Measurements from ENCODE around the gene PANK3. TPM values are rescaled to one million over a fixed set of nuclear protein-coding genes. Genes with fewer than 3 reads are reported as not detected.
"Not testable (repeated sequence)": the region's sequence is repeated elsewhere in the genome, so short reads cannot be mapped to it uniquely, and the experiment has no call there.

The PANK3 gene
- total and polyA plus RNA-seq, 10 of the 15 experiments (the other 5 are each of a cell fraction or from before 2014, with no cell fraction given) = 4.7 to 43.7 (median 23.9) TPM

DNA sequence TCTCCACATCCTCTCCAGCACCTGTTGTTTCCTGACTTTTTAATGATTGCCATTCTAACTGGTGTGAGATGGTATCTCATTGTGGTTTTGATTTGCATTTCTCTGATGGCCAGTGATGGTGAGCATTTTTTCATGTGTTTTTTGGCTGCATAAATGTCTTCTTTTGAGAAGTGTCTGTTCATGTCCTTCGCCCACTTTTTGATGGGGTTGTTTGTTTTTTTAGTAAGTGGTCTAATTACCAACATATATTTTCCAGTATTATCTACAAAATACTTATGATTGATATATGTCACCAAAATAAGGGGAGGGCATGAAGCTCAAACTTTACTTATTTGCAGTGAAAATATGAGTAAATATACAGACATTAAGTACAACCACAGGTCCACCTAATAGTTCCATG, 5.0 kb downstream of the PANK3 start:
- H3K9me3 ChIP-seq (replicated peaks; ENCODE audit: control insufficient read depth, insufficient read depth, low read length); RAD21 ChIA-PET (ENCODE audit: unreplicated experiment); DNase-seq (ENCODE audit: low read depth, low spot score); H3K27me3 ChIP-seq (replicated peaks in 1 of 2; ENCODE audit: control insufficient read depth in 2 of 2, insufficient read depth in 2 of 2, low read length in 1 of 2); FAIRE-seq; H3K36me3 ChIP-seq (ENCODE audit: control insufficient read depth in 2 of 2, insufficient read depth in 2 of 2, low read length in 1 of 2); H4K20me1 ChIP-seq (ENCODE audit: control insufficient read depth, insufficient read depth); H3K4me1 ChIP-seq (ENCODE audit: control insufficient read depth, insufficient read depth, low read length); in situ Hi-C loops (cut with MboI); H3K9ac ChIP-seq (ENCODE audit: control insufficient read depth, insufficient read depth, low read length); ATAC-seq; BruUV-seq (replicated peaks); H3K27ac ChIP-seq (ENCODE audit: control insufficient read depth, insufficient read depth); H3K4me2 ChIP-seq (ENCODE audit: control insufficient read depth, insufficient read depth); H2AFZ ChIP-seq (ENCODE audit: control insufficient read depth, low read depth, low read length): not testable (repeated sequence)
- ChIA-PET CTCF (interaction anchor here (0.7 kb wide), 1 partner anchor 604 kb away, joined by 3 read pairs; no protein-coding TSS in a partner anchor), SMC1A (ENCODE audit: uncharacterized antibody, unreplicated experiment) (interaction anchor here (1.8 to 2.2 kb wide), 2 partner anchors 12 to 21 kb away, joined by 5 read pairs; no protein-coding TSS in a partner anchor), POLR2A (interaction anchor here (1.0 kb wide), 1 partner anchor 9 kb away, joined by 5 read pairs; no protein-coding TSS in a partner anchor)
- H3K4me3 ChIP-seq = 0 out of 2 replicates have a peak overlapping the region, but pooled peaks have one; percentile 19
- H3K79me2 ChIP-seq (ENCODE audit: control insufficient read depth, insufficient read depth, low read length) = peaks cover 83% of the 10 kb centered on the region
- WGBS (ENCODE audit: insufficient coverage, insufficient replicate concordance, low lambda C conversion rate, missing lambda C conversion rate) = 92% methylated on average over 1 of the region's 1 CpG
- intact Hi-C loops (cut with micrococcal nuclease; ENCODE audit: unreplicated experiment) = loop anchor here (10.0 kb wide), 1 partner anchor 279 kb away; the partner anchor contains the start of gene WWC1

DNA sequence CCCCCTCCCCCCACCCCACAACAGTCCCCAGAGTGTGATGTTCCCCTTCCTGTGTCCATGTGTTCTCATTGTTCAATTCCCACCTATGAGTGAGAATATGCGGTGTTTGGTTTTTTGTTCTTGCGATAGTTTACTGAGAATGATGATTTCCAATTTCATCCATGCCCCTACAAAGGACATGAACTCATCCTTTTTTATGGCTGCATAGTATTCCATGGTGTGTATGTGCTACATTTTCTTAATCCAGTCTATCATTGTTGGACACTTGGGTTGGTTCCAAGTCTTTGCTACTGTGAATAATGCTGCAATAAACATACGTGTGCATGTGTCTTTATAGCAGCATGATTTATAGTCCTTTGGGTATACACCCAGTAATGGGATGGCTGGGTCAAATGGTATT, 5.5 kb downstream of the PANK3 start:
- RAD21 ChIA-PET (ENCODE audit: unreplicated experiment); H3K9ac ChIP-seq (ENCODE audit: control insufficient read depth, insufficient read depth, low read length); FAIRE-seq; CTCF ChIA-PET; POLR2A ChIA-PET; H3K27me3 ChIP-seq (replicated peaks in 1 of 2; ENCODE audit: control insufficient read depth in 2 of 2, insufficient read depth in 2 of 2, low read length in 1 of 2); SMC1A ChIA-PET (ENCODE audit: uncharacterized antibody, unreplicated experiment); H3K4me2 ChIP-seq (ENCODE audit: control insufficient read depth, insufficient read depth); H3K27ac ChIP-seq (ENCODE audit: control insufficient read depth, insufficient read depth); in situ Hi-C loops (cut with MboI); ATAC-seq; H4K20me1 ChIP-seq (ENCODE audit: control insufficient read depth, insufficient read depth); H3K4me3 ChIP-seq; BruUV-seq (replicated peaks); H2AFZ ChIP-seq (ENCODE audit: control insufficient read depth, low read depth, low read length); DNase-seq (ENCODE audit: low read depth, low spot score); H3K9me3 ChIP-seq (replicated peaks; ENCODE audit: control insufficient read depth, insufficient read depth, low read length); H3K4me1 ChIP-seq (ENCODE audit: control insufficient read depth, insufficient read depth, low read length); H3K36me3 ChIP-seq (ENCODE audit: control insufficient read depth in 2 of 2, insufficient read depth in 2 of 2, low read length in 1 of 2): not testable (repeated sequence)
- 100% methylated on average over 1 of the region's 3 CpGs for WGBS (ENCODE audit: insufficient coverage, insufficient replicate concordance, low lambda C conversion rate, missing lambda C conversion rate)
- intact Hi-C loops (cut with micrococcal nuclease; ENCODE audit: unreplicated experiment) = loop anchor here (10.0 kb wide), 1 partner anchor 279 kb away; the partner anchor contains the start of gene WWC1
- H3K79me2 ChIP-seq (ENCODE audit: control insufficient read depth, insufficient read depth, low read length) = peaks cover 80% of the 10 kb centered on the region
